Mesendoderm (in vitro differentiated cells): Measurements from ENCODE around the gene NHSL2.
A peak's percentile ranks its signal among the peaks of the same experiment; 100 is the strongest.

Experiments
- DNase-seq: peaks from one replicate; pipeline ENCODE4 v3.0.0; 2013
- H2AK5ac ChIP-seq: 2 replicates; pipeline ENCODE4 v1.6.1; 2013; ENCODE audit warnings: low read length, inconsistent platforms
- H2BK120ac ChIP-seq: 2 replicates; pipeline ENCODE4 v1.6.1; 2013; ENCODE audit warnings: low read depth, mild to moderate bottlenecking, low read length, moderate library complexity, mixed read lengths
- H2BK15ac ChIP-seq: replicated peaks from 2 replicates; pipeline ENCODE4 v1.6.1; 2013; ENCODE audit warnings: low read depth, mild to moderate bottlenecking, moderate library complexity
- H2BK5ac ChIP-seq: 2 replicates; pipeline ENCODE4 v1.6.1; 2013; ENCODE audit warnings: low read length, inconsistent platforms
- H3K18ac ChIP-seq: 2 replicates; pipeline ENCODE4 v1.6.1; 2013; ENCODE audit warnings: mild to moderate bottlenecking, low read length, mixed read lengths
- H3K23ac ChIP-seq: one replicate; pipeline ENCODE4 v1.6.1; 2013; ENCODE audit warnings: low read length
- H3K27ac ChIP-seq: 2 replicates; pipeline ENCODE4 v1.5.1; 2013; ENCODE audit warnings: low read depth, mild to moderate bottlenecking, inconsistent platforms, low read length, moderate library complexity
- H3K27me3 ChIP-seq: 2 replicates; pipeline ENCODE4 v1.6.1; 2013; ENCODE audit warnings: low read length, control low read depth, mild to moderate bottlenecking, inconsistent platforms; ENCODE audit not compliant: insufficient read depth, poor library complexity
- H3K36me3 ChIP-seq: 2 replicates; pipeline ENCODE4 v1.6.1; 2013; ENCODE audit warnings: low read length, inconsistent platforms; ENCODE audit not compliant: control insufficient read depth, insufficient read depth
- H3K4ac ChIP-seq: one replicate; pipeline ENCODE4 v1.6.1; 2013; ENCODE audit warnings: low read depth, mild to moderate bottlenecking, low read length, moderate library complexity
- H3K4me1 ChIP-seq: 2 replicates; pipeline ENCODE4 v1.6.1; 2013; ENCODE audit warnings: low read depth, low read length, inconsistent platforms; ENCODE audit not compliant: control insufficient read depth
- H3K4me2 ChIP-seq: 2 replicates; pipeline ENCODE4 v1.6.1; 2013; ENCODE audit warnings: low read length
- H3K4me3 ChIP-seq: 2 replicates; pipeline ENCODE4 v1.5.1; 2013; ENCODE audit warnings: mild to moderate bottlenecking, low read length
- H3K56ac ChIP-seq: one replicate; pipeline ENCODE4 v1.6.1; 2013; ENCODE audit warnings: low read length
- H3K79me1 ChIP-seq: 2 replicates; pipeline ENCODE4 v1.6.1; 2013; ENCODE audit warnings: low read length, inconsistent platforms
- H3K79me2 ChIP-seq: 2 replicates; pipeline ENCODE4 v1.6.1; 2013; ENCODE audit warnings: mild to moderate bottlenecking, low read length; ENCODE audit not compliant: control insufficient read depth, insufficient read depth
- H3K9ac ChIP-seq: 2 replicates; pipeline ENCODE4 v1.6.1; 2013; ENCODE audit warnings: low read length, inconsistent platforms
- H4K5ac ChIP-seq: one replicate; pipeline ENCODE4 v1.6.1; 2013; ENCODE audit warnings: low read length
- H4K8ac ChIP-seq: one replicate; pipeline ENCODE4 v1.6.1; 2013; ENCODE audit warnings: low read depth, mild to moderate bottlenecking, control low read depth, low read length, moderate library complexity
- WGBS: extraction: QIAGEN DNeasy Blood & Tissue Kit; methylation state at CpG from one replicate; pipeline ENCODE4 v1.1.7; 2013; ENCODE audit warnings: low lambda C conversion rate, missing lambda C conversion rate; ENCODE audit not compliant: insufficient coverage; ENCODE audit errors: extremely low coverage; 5-methylcytosine and 5-hydroxymethylcytosine counted together

The NHSL2 gene

DNA sequence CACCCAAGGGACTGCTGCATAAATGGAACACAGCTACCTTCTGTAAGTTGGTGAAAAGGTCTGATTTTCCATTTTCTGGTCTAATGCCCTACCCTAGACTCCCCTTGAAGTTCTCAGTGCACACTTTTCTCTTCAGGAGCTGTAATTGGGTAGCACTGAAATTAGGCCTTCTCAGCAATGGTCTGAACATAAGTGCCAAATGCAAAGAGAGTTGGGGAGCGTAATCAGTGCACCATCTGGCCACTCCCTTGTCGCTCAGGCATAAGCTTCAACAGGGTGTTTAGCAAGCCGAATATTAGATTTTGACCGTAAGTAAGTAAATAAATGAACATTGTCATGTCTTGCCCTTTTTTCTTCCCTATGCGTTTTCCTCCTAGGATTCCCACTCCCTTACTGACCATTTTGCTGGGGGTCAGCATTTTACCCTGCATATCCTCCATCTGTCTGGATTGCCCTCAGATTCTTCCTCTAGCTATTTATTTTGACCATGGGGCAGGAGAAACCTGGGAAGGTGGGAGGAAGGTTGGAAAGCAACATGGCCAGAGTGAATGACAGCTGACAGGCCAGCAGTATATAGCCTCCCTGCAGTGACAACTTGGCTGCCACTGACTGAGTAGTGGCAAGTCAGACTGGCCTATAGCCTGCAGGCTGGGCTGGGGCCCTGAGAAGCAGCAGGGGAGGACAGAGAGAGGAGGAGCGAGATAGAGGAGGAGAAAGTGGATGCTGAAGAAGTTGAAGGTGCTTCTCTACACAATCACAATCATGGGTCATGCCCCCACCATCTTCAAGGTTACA is 2.7 kb downstream of the NHSL2 start:
- Histone ChIP-seq H2BK120ac (no peak overlapping the region), H2AK5ac (no peak overlapping the region), H3K27me3 (no peaks in the 10 kb centered on the region), H3K4me2 (no peak overlapping the region), H3K27ac (no peak overlapping the region), H3K23ac (no peak overlapping the region), H3K18ac (no peak overlapping the region), H4K5ac (no peak overlapping the region), H3K79me2 (peaks cover 11% of the 10 kb centered on the region), H3K36me3 (no peaks in the 10 kb centered on the region), H3K4me1 (no peaks in the 10 kb centered on the region), H3K9ac (no peak overlapping the region), H2BK15ac (no peak overlapping the region), H3K56ac (peak overlapping the region; percentile 15), H3K79me1 (no peaks in the 10 kb centered on the region), H2BK5ac (no peak overlapping the region), H4K8ac (no peak overlapping the region), H3K4me3 (no peak overlapping the region), H3K4ac (no peak overlapping the region)
- WGBS, result no CpG with 5 or more reads among the region's 6 CpGs
- no peak for DNase-seq

DNA sequence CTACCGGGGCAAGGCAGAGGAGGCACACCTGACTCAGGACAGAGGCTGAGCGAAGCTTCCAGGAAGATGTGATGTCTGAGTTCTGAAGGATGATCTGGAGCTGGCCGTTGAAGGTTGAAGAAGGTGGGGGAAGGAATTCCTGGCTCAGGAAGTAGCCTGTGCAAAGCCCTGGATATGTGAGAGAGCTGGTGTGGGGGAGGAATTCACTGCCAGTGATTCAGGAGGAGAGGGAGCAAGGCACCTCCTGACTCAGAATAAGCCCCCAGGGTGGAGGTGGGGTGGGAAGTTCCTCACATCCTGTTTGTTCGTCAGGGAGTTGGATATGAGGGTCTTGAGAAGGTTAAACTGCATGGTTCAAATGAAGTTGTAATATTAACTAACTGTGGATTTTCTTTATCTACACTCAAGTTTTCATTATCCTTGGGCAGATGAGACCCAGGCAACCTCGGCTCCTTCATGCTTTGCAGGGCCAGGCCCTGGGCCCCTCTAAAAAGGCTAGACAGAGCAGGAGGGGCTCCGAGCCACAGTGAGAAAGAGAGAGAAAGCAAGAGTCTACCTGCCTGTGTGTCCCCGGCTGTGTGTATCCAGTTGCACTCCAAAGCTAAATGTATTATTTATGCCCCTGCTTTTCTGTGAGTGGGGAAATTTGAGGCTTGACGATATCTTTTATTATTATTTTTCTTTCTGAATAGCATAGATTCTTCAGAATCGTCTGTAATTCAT is 7.1 kb downstream of the NHSL2 start:
- Histone ChIP-seq H3K79me2 (peaks cover 11% of the 10 kb centered on the region), H4K8ac (peak overlapping the region; percentile 86), H3K4me1 (no peaks in the 10 kb centered on the region), H3K4me3 (no peak overlapping the region), H3K18ac (peak overlapping the region; percentile 80), H3K56ac (peak overlapping the region; percentile 65), H3K36me3 (no peaks in the 10 kb centered on the region), H3K79me1 (no peaks in the 10 kb centered on the region), H3K27ac (peak overlapping the region; percentile 90), H2AK5ac (no peak overlapping the region), H2BK5ac (no peak overlapping the region), H2BK120ac (peak overlapping the region; percentile 82), H3K4ac (peak overlapping the region; percentile 79), H3K4me2 (no peak overlapping the region), H4K5ac (no peak overlapping the region), H3K23ac (no peak overlapping the region), H3K27me3 (no peaks in the 10 kb centered on the region), H3K9ac (no peak overlapping the region), H2BK15ac (no peak overlapping the region)
- DNase-seq, result peak; percentile 93
- WGBS, result no CpG with 5 or more reads among the region's 9 CpGs

DNA sequence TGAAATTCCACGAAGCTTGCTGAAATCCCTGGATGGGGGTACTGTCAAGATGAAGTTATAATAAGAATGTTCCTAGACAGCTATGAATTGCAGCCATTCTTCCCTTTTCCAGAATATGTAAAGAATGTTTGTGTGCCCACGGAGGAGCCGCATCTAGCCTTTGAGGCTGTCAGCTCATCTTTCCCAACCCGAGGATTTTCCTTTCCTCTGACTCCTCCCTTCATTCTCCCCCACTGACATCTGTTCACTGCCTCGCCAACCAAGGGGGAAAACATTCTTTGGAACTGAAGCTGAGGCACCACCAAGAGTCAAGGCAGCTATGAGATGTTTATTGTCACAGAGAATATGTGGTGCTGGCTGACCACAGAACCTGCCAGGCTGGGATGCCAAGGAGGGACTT is 8.8 kb downstream of the NHSL2 start:
- Histone ChIP-seq H3K56ac (peak overlapping the region; percentile 56), H2BK5ac (no peak overlapping the region), H3K4ac (no peak overlapping the region), H4K8ac (no peak overlapping the region), H2BK120ac (no peak overlapping the region), H3K9ac (no peak overlapping the region), H2AK5ac (no peak overlapping the region), H3K23ac (no peak overlapping the region), H3K27me3 (no peaks in the 10 kb centered on the region), H3K27ac (no peak overlapping the region), H4K5ac (no peak overlapping the region), H3K4me2 (no peak overlapping the region), H3K4me3 (no peak overlapping the region), H3K4me1 (no peaks in the 10 kb centered on the region), H3K79me2 (no peaks in the 10 kb centered on the region), H3K79me1 (no peaks in the 10 kb centered on the region), H3K18ac (no peak overlapping the region), H2BK15ac (no peak overlapping the region), H3K36me3 (no peaks in the 10 kb centered on the region)
- no CpG with 5 or more reads among the region's 5 CpGs for WGBS
- no peak for DNase-seq

- H3K23ac ChIP-seq, result no peak overlapping the region
- no peaks in the 10 kb centered on the region for H3K79me2 ChIP-seq
- no peak overlapping the region for H4K5ac ChIP-seq
- H3K36me3 ChIP-seq, result no peaks in the 10 kb centered on the region
- no peak for DNase-seq
- no peak overlapping the region for H2BK120ac ChIP-seq
- H2BK5ac ChIP-seq, result no peak overlapping the region
- no peak overlapping the region for H3K27ac ChIP-seq
- H3K4me2 ChIP-seq, result no peak overlapping the region
- H3K4me3 ChIP-seq, result no peak overlapping the region
- no peaks in the 10 kb centered on the region for H3K79me1 ChIP-seq
- no peak overlapping the region for H4K8ac ChIP-seq
- no peak overlapping the region for H2BK15ac ChIP-seq
- no peak overlapping the region for H3K9ac ChIP-seq
- no peaks in the 10 kb centered on the region for H3K27me3 ChIP-seq
- H2AK5ac ChIP-seq, result no peak overlapping the region
- no peaks in the 10 kb centered on the region for H3K4me1 ChIP-seq
- H3K18ac ChIP-seq, result no peak overlapping the region
- no CpG with 5 or more reads among the region's 4 CpGs for WGBS
- H3K4ac ChIP-seq, result no peak overlapping the region
- H3K56ac ChIP-seq, result peak overlapping the region; percentile 56
Measured at GRCh38 chrX:71919886-71920285, 9.2 kb downstream of the NHSL2 start.

DNA sequence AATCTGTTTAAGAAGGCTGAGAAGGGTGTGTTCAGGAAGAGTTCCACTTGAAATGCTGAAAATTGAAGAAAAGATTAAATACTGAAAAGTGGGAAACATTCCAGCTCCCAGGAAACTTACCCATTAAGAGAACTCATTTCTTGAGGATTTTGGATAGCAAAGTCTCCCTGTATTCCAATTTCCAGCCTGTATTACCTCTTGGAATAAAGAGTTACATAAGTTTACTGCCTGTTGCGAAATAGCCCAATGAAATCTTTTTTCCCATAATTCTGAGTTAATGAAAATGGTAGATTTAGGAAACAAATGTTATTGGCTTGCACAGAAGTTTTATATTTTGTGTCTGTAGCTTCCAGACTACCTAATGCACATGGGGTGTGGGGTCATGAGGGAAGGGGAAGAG is 12.0 kb downstream of the NHSL2 start:
- Histone ChIP-seq H3K4me1 (no peaks in the 10 kb centered on the region), H3K9ac (no peak overlapping the region), H2BK120ac (no peak overlapping the region), H3K23ac (no peak overlapping the region), H3K4ac (no peak overlapping the region), H3K18ac (no peak overlapping the region), H3K27me3 (no peaks in the 10 kb centered on the region), H4K5ac (no peak overlapping the region), H3K79me1 (no peaks in the 10 kb centered on the region), H2AK5ac (no peak overlapping the region), H3K4me3 (no peak overlapping the region), H3K36me3 (no peaks in the 10 kb centered on the region), H2BK15ac (no peak overlapping the region), H4K8ac (no peak overlapping the region), H2BK5ac (no peak overlapping the region), H3K79me2 (no peaks in the 10 kb centered on the region), H3K56ac (no peak overlapping the region), H3K27ac (no peak overlapping the region), H3K4me2 (no peak overlapping the region)
- DNase-seq, result no peak
- no CpG with 5 or more reads among the region's 1 CpG for WGBS
